Keratinocyte (primary cell): ENCODE measurements around the gene ANKRD42. TPM values are rescaled to one million over a fixed set of nuclear protein-coding genes. Genes with fewer than 3 reads are reported as not detected.

Source experiments
- DNase-seq: peaks from one replicate; pipeline ENCODE4 v3.0.0-alpha.2; 2011; ENCODE audit warnings: low read depth, missing footprints, low spot score
- FAIRE-seq: peaks from 2 replicates; lab custom pipeline; 2011; peaks lifted over from hg19 to GRCh38; lab: Jason Lieb, UNC
- H2AFZ ChIP-seq: 2 replicates; pipeline ENCODE4 v1.6.0; 2012; ENCODE audit warnings: low read length, control low read depth, inconsistent platforms; ENCODE audit not compliant: control insufficient read depth
- H3K27ac ChIP-seq: 2 replicates; pipeline ENCODE4 v1.5.1; 2011; ENCODE audit warnings: low read length; ENCODE audit not compliant: control insufficient read depth, insufficient read depth
- H3K27me3 ChIP-seq: 3 replicates; pipeline ENCODE4 v1.6.0; 2011; ENCODE audit warnings: low read length; ENCODE audit not compliant: control insufficient read depth, insufficient read depth; ENCODE audit errors: extremely low read depth
- H3K36me3 ChIP-seq, 2 experiments: 2 replicates in 1 of 2; 3 replicates in 1 of 2; pipeline ENCODE4 v1.5.1; 2011; ENCODE audit warnings: low read length in 2 of 2, mild to moderate bottlenecking in 1 of 2; ENCODE audit not compliant: control insufficient read depth in 2 of 2, insufficient read depth in 2 of 2; ENCODE audit errors: extremely low read depth in 1 of 2
- H3K4me1 ChIP-seq: 3 replicates; pipeline ENCODE4 v1.5.1; 2011; ENCODE audit warnings: low read length; ENCODE audit not compliant: control insufficient read depth, insufficient read depth; ENCODE audit errors: extremely low read depth
- H3K4me2 ChIP-seq: 3 replicates; pipeline ENCODE4 v1.6.0; 2011; ENCODE audit warnings: low read depth, low read length; ENCODE audit not compliant: control insufficient read depth, insufficient read depth; ENCODE audit errors: extremely low read depth
- H3K4me3 ChIP-seq, 3 experiments: fragments of 200-600 bp in 1 of 3; sonication (generic) in 1 of 3; 2 replicates in 2 of 3; 3 replicates in 1 of 3; pipeline ENCODE4 v1.5.1; 2011 to 2016; ENCODE audit warnings: low read length in 3 of 3, mild to moderate bottlenecking in 3 of 3, control low read depth in 2 of 3, inconsistent platforms in 1 of 3, low read depth in 1 of 3, mixed read lengths in 1 of 3, mixed run types in 1 of 3, moderate library complexity in 1 of 3; ENCODE audit not compliant: control insufficient read depth in 2 of 3, insufficient read depth in 2 of 3; ENCODE audit errors: extremely low read depth in 1 of 3
- H3K79me2 ChIP-seq: 2 replicates; pipeline ENCODE4 v1.6.0; 2012; ENCODE audit warnings: low read length; ENCODE audit not compliant: control insufficient read depth, insufficient read depth
- H3K9ac ChIP-seq: 3 replicates; pipeline ENCODE4 v1.6.0; 2011; ENCODE audit warnings: low read length; ENCODE audit not compliant: control insufficient read depth, insufficient read depth; ENCODE audit errors: extremely low read depth
- H3K9me1 ChIP-seq: 3 replicates; pipeline ENCODE4 v1.6.0; 2011; ENCODE audit warnings: low read length; ENCODE audit not compliant: control insufficient read depth, insufficient read depth; ENCODE audit errors: extremely low read depth
- H3K9me3 ChIP-seq: 2 replicates; pipeline ENCODE4 v1.5.1; 2012; ENCODE audit warnings: low read depth, low read length; ENCODE audit not compliant: control insufficient read depth
- H4K20me1 ChIP-seq: 3 replicates; pipeline ENCODE4 v1.6.0; 2011; ENCODE audit warnings: low read length; ENCODE audit not compliant: control insufficient read depth, insufficient read depth; ENCODE audit errors: extremely low read depth
- EZH2 ChIP-seq: IDR thresholded peaks from one replicate; pipeline ENCODE4 v1.6.1; 2012; ENCODE audit warnings: inconsistent platforms, mild to moderate bottlenecking, low read length, moderate library complexity
- dilution Hi-C: fragments of 300-500 bp; cut with MboI; formaldehyde crosslinking; loops from one replicate; pipeline ENCODE4 v1.7.0; 2020; ENCODE audit warnings: low sequenced_read_pairs; ENCODE audit not compliant: extremely low pct_ligation_motif_present
- polyA plus RNA-seq, 5 experiments: library from polyadenylated mRNA; depleted of rRNA in 3 of 5; stranded (reverse) in 3 of 5; stranded (forward) in 1 of 5; unstranded in 1 of 5; fragments of >200 nt; gene quantifications; 1 replicate in 1 of 5; 2 replicates in 3 of 5; 3 replicates in 1 of 5; pipeline versions ENCODE4 v1.2.1 to v1.2.3, GENCODE V29; 2011 to 2012; ENCODE audit warnings: missing spikeins in 2 of 5, low read depth in 1 of 5, low replicate concordance in 1 of 5
- TF ChIP-seq, protein P1 (sequence below), 3 experiments: IDR thresholded peaks in 1 of 3; conservative IDR thresholded peaks in 1 of 3; optimal IDR thresholded peaks in 1 of 3; 2 replicates in 2 of 3; 3 replicates in 1 of 3; pipeline versions ENCODE3 to v1.5.1; 2011; ENCODE audit warnings: low read length in 3 of 3, mild to moderate bottlenecking in 3 of 3, moderate library complexity in 2 of 3, control low read depth in 1 of 3, inconsistent platforms in 1 of 3; ENCODE audit not compliant: insufficient read depth in 2 of 3; ENCODE audit errors: extremely low read depth in 1 of 3

The ANKRD42 gene
- polyA plus RNA-seq, 1 donor (not counting 4 experiments of a cell fraction or from before 2014, with no cell fraction given), result 11.0 TPM

DNA sequence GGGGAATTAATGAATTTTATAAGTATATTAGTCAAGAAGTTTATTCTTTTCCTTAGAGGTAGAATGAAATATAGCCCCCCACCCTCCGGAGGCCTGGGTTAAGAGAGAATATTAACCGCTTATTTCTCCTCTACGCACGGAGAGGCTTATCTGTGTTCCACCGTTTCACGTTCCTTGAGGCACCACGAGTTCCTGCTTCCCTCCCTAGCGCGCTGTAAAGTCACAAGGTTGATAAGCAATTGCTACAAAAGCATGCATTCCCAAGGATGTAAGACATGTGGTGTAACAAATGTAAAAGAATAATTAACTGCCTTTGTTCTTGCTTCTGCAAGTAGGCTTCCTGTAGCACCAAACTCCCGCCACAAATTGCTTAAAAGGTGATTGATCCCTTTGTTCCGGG is 1.5 kb upstream of the ANKRD42 start:
- Histone ChIP-seq H3K36me3 (peaks cover 12 to 18% of the 10 kb centered on the region in 2 experiments), H3K4me2 (peak overlapping the region; percentile 93), H3K79me2 (peaks cover 23% of the 10 kb centered on the region), H3K27me3 (no peaks in the 10 kb centered on the region), H3K4me3 (peak overlapping the region; percentile 84 to 100 (median 90)), H3K4me1 (peaks cover 17% of the 10 kb centered on the region), H2AFZ (no peak overlapping the region), H3K27ac (peak overlapping the region; percentile 96), H3K9me1 (no peaks in the 10 kb centered on the region), H4K20me1 (no peaks in the 10 kb centered on the region), H3K9ac (peak overlapping the region; percentile 96), H3K9me3 (no peaks in the 10 kb centered on the region)
- dilution Hi-C loops, result no loop called here
- TF ChIP-seq EZH2, result no peak
- TF ChIP-seq, protein P1, sequence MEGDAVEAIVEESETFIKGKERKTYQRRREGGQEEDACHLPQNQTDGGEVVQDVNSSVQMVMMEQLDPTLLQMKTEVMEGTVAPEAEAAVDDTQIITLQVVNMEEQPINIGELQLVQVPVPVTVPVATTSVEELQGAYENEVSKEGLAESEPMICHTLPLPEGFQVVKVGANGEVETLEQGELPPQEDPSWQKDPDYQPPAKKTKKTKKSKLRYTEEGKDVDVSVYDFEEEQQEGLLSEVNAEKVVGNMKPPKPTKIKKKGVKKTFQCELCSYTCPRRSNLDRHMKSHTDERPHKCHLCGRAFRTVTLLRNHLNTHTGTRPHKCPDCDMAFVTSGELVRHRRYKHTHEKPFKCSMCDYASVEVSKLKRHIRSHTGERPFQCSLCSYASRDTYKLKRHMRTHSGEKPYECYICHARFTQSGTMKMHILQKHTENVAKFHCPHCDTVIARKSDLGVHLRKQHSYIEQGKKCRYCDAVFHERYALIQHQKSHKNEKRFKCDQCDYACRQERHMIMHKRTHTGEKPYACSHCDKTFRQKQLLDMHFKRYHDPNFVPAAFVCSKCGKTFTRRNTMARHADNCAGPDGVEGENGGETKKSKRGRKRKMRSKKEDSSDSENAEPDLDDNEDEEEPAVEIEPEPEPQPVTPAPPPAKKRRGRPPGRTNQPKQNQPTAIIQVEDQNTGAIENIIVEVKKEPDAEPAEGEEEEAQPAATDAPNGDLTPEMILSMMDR (optimal IDR thresholded peaks at IDR 0.05 in 1 of 3, IDR thresholded peaks at IDR 0.05 in 1 of 3, conservative IDR thresholded peaks at IDR 0.05 in 1 of 3; ENCODE audit: extremely low read depth in 1 of 3, insufficient read depth in 2 of 3, low read length in 3 of 3), result no peak
- DNase-seq (no peak), FAIRE-seq (no peak)

DNA sequence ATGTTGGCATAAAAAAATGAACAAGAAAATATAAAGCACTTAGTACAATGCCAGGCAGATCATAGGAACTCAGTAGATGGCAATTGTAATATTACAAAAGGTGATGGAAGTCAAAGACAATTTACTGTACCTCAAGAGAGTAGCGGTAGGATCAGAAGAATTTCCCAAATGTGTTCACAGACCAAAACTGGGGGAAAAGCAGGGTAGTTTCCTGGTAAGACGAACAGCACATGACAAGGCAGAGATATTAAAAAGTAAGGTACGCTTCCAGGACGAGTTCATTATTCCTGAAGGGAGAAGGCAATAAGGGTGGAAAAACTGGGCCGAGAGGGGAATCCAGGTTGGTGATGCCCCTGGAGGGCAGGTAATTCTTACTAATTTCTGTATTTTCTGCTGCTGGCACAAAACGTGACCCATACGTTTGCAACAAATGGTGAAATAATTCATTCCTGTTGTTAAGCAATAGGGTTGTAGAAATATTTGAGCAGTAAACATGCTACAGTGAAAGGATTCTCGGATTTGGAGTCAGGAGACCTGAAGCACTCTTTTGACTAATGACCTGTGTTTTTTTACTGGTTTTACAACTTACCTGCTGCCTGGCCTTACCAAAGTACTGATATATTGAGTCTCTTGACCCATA is 786 bp upstream of the ANKRD42 start:
- Histone ChIP-seq H3K4me1 (peaks cover 17% of the 10 kb centered on the region), H2AFZ (peak overlapping the region; percentile 98), H3K4me2 (peak overlapping the region; percentile 93), H4K20me1 (no peaks in the 10 kb centered on the region), H3K9ac (peak overlapping the region; percentile 96), H3K79me2 (peaks cover 23% of the 10 kb centered on the region), H3K9me1 (no peaks in the 10 kb centered on the region), H3K9me3 (no peaks in the 10 kb centered on the region), H3K27ac (peak overlapping the region; percentile 96), H3K27me3 (no peaks in the 10 kb centered on the region), H3K36me3 (peaks cover 12 to 18% of the 10 kb centered on the region in 2 experiments), H3K4me3 (peak overlapping the region; percentile 84 to 100 (median 90))
- TF ChIP-seq, protein P1 (optimal IDR thresholded peaks at IDR 0.05 in 1 of 3, IDR thresholded peaks at IDR 0.05 in 1 of 3, conservative IDR thresholded peaks at IDR 0.05 in 1 of 3; ENCODE audit: extremely low read depth in 1 of 3, insufficient read depth in 2 of 3, low read length in 3 of 3), result no peak
- FAIRE-seq (no peak), DNase-seq (no peak)
- dilution Hi-C loops, result no loop called here
